ENCODE measurements around the gene PDZD2. TPM values are rescaled to one million over a fixed set of nuclear protein-coding genes. Genes with fewer than 3 reads are reported as not detected.
"Not testable (repeated sequence)": the region's sequence is repeated elsewhere in the genome, so short reads cannot be mapped to it uniquely, and the experiment has no call there.

PDZD2 gene
- total RNA-seq, 1 experiment from 2014 or later, result 2.2 TPM

DNA sequence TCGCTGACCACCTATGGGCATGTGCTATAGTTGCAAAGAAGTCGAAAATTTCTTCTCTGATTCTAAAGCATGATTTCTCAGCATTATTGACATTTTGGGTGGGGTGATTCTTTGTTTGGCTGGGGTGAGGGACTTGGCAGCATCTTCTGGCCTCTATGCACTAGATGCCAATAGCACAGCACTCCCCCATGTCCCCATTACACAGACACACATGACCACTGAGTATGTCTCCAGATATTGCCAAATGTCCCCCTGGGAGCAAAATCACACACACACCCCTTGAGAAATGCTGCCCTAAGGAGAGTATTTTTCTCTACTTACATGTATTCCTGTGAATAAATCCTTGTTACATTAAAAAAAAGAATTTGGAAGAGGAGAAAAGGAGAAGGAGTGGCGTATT lies 89.1 kb downstream of the PDZD2 start:
- intact Hi-C loops (cut with micrococcal nuclease; ENCODE audit: unreplicated experiment), result no loop called here
- CTCF ChIA-PET, result no interaction called here
- BruUV-seq (replicated peaks), result no TSS peak
- H3K36me3 ChIP-seq (ENCODE audit: insufficient read depth, low read length, poor library complexity, severe bottlenecking), result no peaks in the 10 kb centered on the region
- no peak overlapping the region for H3K27ac ChIP-seq (ENCODE audit: low read depth, low read length, poor library complexity, severe bottlenecking)
- POLR2A ChIA-PET (ENCODE audit: low non-redundant PET), result no interaction called here
- DNase-seq (ENCODE audit: low spot score), result no peak
- H3K4me3 ChIP-seq (ENCODE audit: low read depth, low read length, poor library complexity, severe bottlenecking), result no peak overlapping the region
- no peaks in the 10 kb centered on the region for H3K4me1 ChIP-seq (ENCODE audit: insufficient read depth, low read length, poor library complexity, severe bottlenecking)
- no peaks in the 10 kb centered on the region for H3K9me3 ChIP-seq (ENCODE audit: low read depth, low read length, poor library complexity, severe bottlenecking)
- no peaks in the 10 kb centered on the region for H3K27me3 ChIP-seq (replicated peaks; ENCODE audit: insufficient read depth, low read depth, low read length, poor library complexity)
- TF ChIP-seq, protein P1, sequence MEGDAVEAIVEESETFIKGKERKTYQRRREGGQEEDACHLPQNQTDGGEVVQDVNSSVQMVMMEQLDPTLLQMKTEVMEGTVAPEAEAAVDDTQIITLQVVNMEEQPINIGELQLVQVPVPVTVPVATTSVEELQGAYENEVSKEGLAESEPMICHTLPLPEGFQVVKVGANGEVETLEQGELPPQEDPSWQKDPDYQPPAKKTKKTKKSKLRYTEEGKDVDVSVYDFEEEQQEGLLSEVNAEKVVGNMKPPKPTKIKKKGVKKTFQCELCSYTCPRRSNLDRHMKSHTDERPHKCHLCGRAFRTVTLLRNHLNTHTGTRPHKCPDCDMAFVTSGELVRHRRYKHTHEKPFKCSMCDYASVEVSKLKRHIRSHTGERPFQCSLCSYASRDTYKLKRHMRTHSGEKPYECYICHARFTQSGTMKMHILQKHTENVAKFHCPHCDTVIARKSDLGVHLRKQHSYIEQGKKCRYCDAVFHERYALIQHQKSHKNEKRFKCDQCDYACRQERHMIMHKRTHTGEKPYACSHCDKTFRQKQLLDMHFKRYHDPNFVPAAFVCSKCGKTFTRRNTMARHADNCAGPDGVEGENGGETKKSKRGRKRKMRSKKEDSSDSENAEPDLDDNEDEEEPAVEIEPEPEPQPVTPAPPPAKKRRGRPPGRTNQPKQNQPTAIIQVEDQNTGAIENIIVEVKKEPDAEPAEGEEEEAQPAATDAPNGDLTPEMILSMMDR (conservative IDR thresholded peaks at IDR 0.05; ENCODE audit: low read depth, low read length), result no peak
- no peak for TF ChIP-seq EZH2 (IDR thresholded peaks at IDR 0.05; ENCODE audit: borderline replicate concordance, low read depth, low read length, poor library complexity, severe bottlenecking)

DNA sequence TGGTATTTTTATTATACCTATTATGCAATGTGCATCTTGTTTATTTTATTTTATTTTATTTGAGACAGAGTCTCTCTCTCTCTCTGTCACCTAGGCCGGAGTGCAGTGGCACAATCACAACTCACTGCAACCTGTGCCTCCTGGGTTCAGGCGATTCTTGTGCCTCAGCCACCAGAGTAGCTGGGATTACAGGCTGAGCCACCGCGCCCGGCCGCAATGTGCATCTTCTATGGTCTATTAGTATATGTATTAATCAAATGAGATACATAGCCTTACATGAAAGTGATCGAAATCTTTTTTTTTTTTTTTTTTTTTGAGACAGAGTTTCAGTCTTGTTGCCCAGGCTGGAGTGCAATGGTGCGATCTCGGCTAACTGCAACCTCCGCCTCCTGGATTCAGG lies 89.9 kb downstream of the PDZD2 start:
- DNase-seq (ENCODE audit: low spot score); H3K4me3 ChIP-seq (ENCODE audit: low read depth, low read length, poor library complexity, severe bottlenecking); H3K27ac ChIP-seq (ENCODE audit: low read depth, low read length, poor library complexity, severe bottlenecking); H3K27me3 ChIP-seq (replicated peaks; ENCODE audit: insufficient read depth, low read depth, low read length, poor library complexity); intact Hi-C loops (cut with micrococcal nuclease; ENCODE audit: unreplicated experiment); H3K9me3 ChIP-seq (ENCODE audit: low read depth, low read length, poor library complexity, severe bottlenecking); POLR2A ChIA-PET (ENCODE audit: low non-redundant PET); H3K4me1 ChIP-seq (ENCODE audit: insufficient read depth, low read length, poor library complexity, severe bottlenecking); H3K36me3 ChIP-seq (ENCODE audit: insufficient read depth, low read length, poor library complexity, severe bottlenecking); CTCF ChIA-PET; BruUV-seq (replicated peaks): not testable (repeated sequence)

DNA sequence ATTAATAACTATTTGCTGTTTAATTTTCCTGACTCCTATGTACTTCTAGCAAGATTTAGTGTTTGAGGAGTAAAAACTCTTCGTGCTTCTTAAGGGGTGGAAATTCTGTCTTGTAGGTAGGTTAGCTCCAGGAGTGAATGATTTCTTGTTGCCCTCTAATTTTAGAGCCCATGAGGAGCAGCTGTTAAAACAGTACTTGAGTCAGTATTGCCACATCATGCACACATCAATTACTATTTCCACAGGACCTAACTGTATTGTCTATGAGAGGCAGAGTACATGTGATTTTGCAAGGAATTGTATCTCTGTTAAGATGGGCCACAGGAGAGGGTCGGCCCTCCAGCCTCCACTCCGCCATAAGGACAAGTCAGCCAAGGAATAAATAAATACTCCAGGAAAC lies 91.2 kb downstream of the PDZD2 start:
- no peak for DNase-seq (ENCODE audit: low spot score)
- no TSS peak for BruUV-seq (replicated peaks)
- H3K9me3 ChIP-seq (ENCODE audit: low read depth, low read length, poor library complexity, severe bottlenecking), result no peaks in the 10 kb centered on the region
- H3K4me1 ChIP-seq (ENCODE audit: insufficient read depth, low read length, poor library complexity, severe bottlenecking), result no peaks in the 10 kb centered on the region
- ChIA-PET CTCF (no interaction called here), POLR2A (ENCODE audit: low non-redundant PET) (no interaction called here)
- H3K36me3 ChIP-seq (ENCODE audit: insufficient read depth, low read length, poor library complexity, severe bottlenecking), result no peaks in the 10 kb centered on the region
- no peak overlapping the region for H3K4me3 ChIP-seq (ENCODE audit: low read depth, low read length, poor library complexity, severe bottlenecking)
- no peaks in the 10 kb centered on the region for H3K27me3 ChIP-seq (replicated peaks; ENCODE audit: insufficient read depth, low read depth, low read length, poor library complexity)
- no peak for TF ChIP-seq EZH2 (IDR thresholded peaks at IDR 0.05; ENCODE audit: borderline replicate concordance, low read depth, low read length, poor library complexity, severe bottlenecking)
- TF ChIP-seq, protein P1 (conservative IDR thresholded peaks at IDR 0.05; ENCODE audit: low read depth, low read length), result no peak
- no peak overlapping the region for H3K27ac ChIP-seq (ENCODE audit: low read depth, low read length, poor library complexity, severe bottlenecking)
- intact Hi-C loops (cut with micrococcal nuclease; ENCODE audit: unreplicated experiment), result no loop called here

DNA sequence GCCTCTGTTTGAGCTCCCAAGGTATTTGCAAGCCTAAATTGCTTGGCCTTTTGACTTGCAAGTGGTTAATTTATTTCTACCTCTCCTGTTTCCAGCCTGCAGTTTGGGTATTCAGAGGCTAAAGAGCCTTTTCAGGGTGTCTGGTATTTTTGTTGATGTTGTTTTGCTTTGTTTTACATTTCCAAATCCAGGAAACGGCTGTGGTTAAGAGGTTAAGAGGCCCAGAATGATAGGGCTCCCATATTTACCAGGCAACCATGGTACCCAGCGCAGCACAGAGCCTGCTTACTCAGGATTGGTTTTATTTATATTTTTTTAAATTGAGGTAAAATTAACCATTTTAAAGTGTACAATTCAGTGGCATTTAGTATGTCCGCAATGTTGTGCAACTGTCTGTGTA lies 92.1 kb downstream of the PDZD2 start:
- H3K27me3 ChIP-seq (replicated peaks; ENCODE audit: insufficient read depth, low read depth, low read length, poor library complexity), result no peaks in the 10 kb centered on the region
- no peaks in the 10 kb centered on the region for H3K4me1 ChIP-seq (ENCODE audit: insufficient read depth, low read length, poor library complexity, severe bottlenecking)
- H3K9me3 ChIP-seq (ENCODE audit: low read depth, low read length, poor library complexity, severe bottlenecking), result no peaks in the 10 kb centered on the region
- TF ChIP-seq, protein P1 (conservative IDR thresholded peaks at IDR 0.05; ENCODE audit: low read depth, low read length), result no peak
- no peaks in the 10 kb centered on the region for H3K36me3 ChIP-seq (ENCODE audit: insufficient read depth, low read length, poor library complexity, severe bottlenecking)
- intact Hi-C loops (cut with micrococcal nuclease; ENCODE audit: unreplicated experiment), result no loop called here
- POLR2A ChIA-PET (ENCODE audit: low non-redundant PET), result no interaction called here
- H3K4me3 ChIP-seq (ENCODE audit: low read depth, low read length, poor library complexity, severe bottlenecking), result no peak overlapping the region
- CTCF ChIA-PET, result no interaction called here
- no peak for DNase-seq (ENCODE audit: low spot score)
- BruUV-seq (replicated peaks), result no TSS peak
- no peak overlapping the region for H3K27ac ChIP-seq (ENCODE audit: low read depth, low read length, poor library complexity, severe bottlenecking)
